ENCODE results near the gene FAM167B. TPM values are rescaled to one million over a fixed set of nuclear protein-coding genes. Genes with fewer than 3 reads are reported as not detected.

FAM167B gene
- total and polyA plus RNA-seq, 12 donors: 1.0 to 17.3 (median 4.5) TPM

- no peaks in the 10 kb centered on the region for H3K9me3 ChIP-seq
- no peak overlapping the region for H3K27ac ChIP-seq
- intact Hi-C loops (cut with DNase I): no loop called here
- DNase-seq (no peak), ATAC-seq (no peak)
- peaks cover 0 to 17% (median 0%) of the 10 kb centered on the region in 9 donors for H3K4me1 ChIP-seq
- H3K36me3 ChIP-seq: peaks cover 0 to 93% (median 42%) of the 10 kb centered on the region in 9 donors
- WGBS, 2 donors: 90 to 92% methylated on average over 8 of the region's 8 CpGs
- H3K4me3 ChIP-seq: no peak overlapping the region
- H3K27me3 ChIP-seq: no peaks in the 10 kb centered on the region
- TF ChIP-seq CTCF (IDR thresholded peaks at IDR 0.05): no peak
Measured at GRCh38 chr1:32232558-32233304, 14.3 kb upstream of the FAM167B start.

- Histone ChIP-seq H3K27me3 (no peaks in the 10 kb centered on the region), H3K27ac (no peak overlapping the region), H3K4me3 (no peak overlapping the region), H3K4me1 (peaks cover 0 to 19% (median 2%) of the 10 kb centered on the region in 9 donors), H3K9me3 (no peaks in the 10 kb centered on the region), H3K36me3 (peaks cover 0 to 77% (median 24%) of the 10 kb centered on the region in 9 donors)
- 80 to 88% methylated on average over 7 of the region's 7 CpGs for WGBS, 2 donors
- no peak for TF ChIP-seq CTCF (IDR thresholded peaks at IDR 0.05)
- ATAC-seq: peak in 1 of 8 donors; percentile 14
- DNase-seq: no peak
- intact Hi-C loops (cut with DNase I): loop anchor here in 1 of 10 donors (5.0 kb wide), 1 partner anchor 93 kb away; no protein-coding TSS in a partner anchor
Measured at GRCh38 chr1:32234792-32235191, 12.2 kb upstream of the FAM167B start.

- H3K27ac ChIP-seq: peak overlapping the region in 4 of 10 donors; percentile 81 to 96 (median 90)
- peaks cover 0 to 31% (median 0%) of the 10 kb centered on the region in 9 donors for H3K36me3 ChIP-seq
- intact Hi-C loops (cut with DNase I): loop anchor here in 1 of 10 donors (5.0 kb wide), 1 partner anchor 88 kb away; no protein-coding TSS in a partner anchor
Measured at GRCh38 chr1:32239337-32239736, 7.7 kb upstream of the FAM167B start.

More at GRCh38 chr1:32239337-32239736, 7.7 kb upstream of the FAM167B start:
- no peaks in the 10 kb centered on the region for H3K9me3 ChIP-seq
- DNase-seq: no peak
- TF ChIP-seq CTCF (IDR thresholded peaks at IDR 0.05): no peak
- ATAC-seq: no peak
- H3K4me1 ChIP-seq: peaks cover 0 to 46% (median 25%) of the 10 kb centered on the region in 9 donors
- 52 to 68% methylated on average over 4 of the region's 4 CpGs for WGBS, 2 donors
- H3K27me3 ChIP-seq: peaks cover 0 to 10% (median 0%) of the 10 kb centered on the region in 7 donors
- peak overlapping the region in 1 of 10 donors; percentile 86 for H3K4me3 ChIP-seq

All from heart right ventricle (tissue), 16 donors.